Adrenal gland (tissue), 5 donors: ENCODE measurements around the gene JPH3.

Experiments used
- CTCF ChIP-seq, 6 experiments: fragments of 450-650 bp in 4 of 6; fragments of 200-600 bp in 2 of 6; sonication (generic) in 1 of 6; IDR thresholded peaks; 1 replicate in 5 of 6; 2 replicates in 1 of 6; pipeline versions ENCODE4 v1.5.1 to v1.8.0; 2016 to 2021; ENCODE audit warnings: antibody characterized with exemption in 6 of 6, mild to moderate bottlenecking in 2 of 6, moderate library complexity in 1 of 6
- POLR2A ChIP-seq, 2 donors: fragments of 450-650 bp; IDR thresholded peaks; one replicate each; pipeline ENCODE4 v1.6.1; 2017; ENCODE audit warnings: antibody characterized with exemption in 2 of 2, mild to moderate bottlenecking in 2 of 2, moderate library complexity in 1 of 2
- donor health status: DM: no; HTN: no; CAD: no.

- no peak for TF ChIP-seq POLR2A (IDR thresholded peaks at IDR 0.05)
- TF ChIP-seq CTCF (IDR thresholded peaks at IDR 0.05) = no peak
Measured at GRCh38 chr16:87725596-87726235, 123.4 kb downstream of the JPH3 start.
